HL-60/S4 (cell line): ENCODE measurements around the gene P2RY2.

Source experiments
- in situ Hi-C: fragments of 300-500 bp; cut with MboI; formaldehyde crosslinking; loops from 2 replicates; pipeline ENCODE4 v1.14.3; 2022; ENCODE audit warnings: low sequenced_read_pairs

The P2RY2 gene

DNA sequence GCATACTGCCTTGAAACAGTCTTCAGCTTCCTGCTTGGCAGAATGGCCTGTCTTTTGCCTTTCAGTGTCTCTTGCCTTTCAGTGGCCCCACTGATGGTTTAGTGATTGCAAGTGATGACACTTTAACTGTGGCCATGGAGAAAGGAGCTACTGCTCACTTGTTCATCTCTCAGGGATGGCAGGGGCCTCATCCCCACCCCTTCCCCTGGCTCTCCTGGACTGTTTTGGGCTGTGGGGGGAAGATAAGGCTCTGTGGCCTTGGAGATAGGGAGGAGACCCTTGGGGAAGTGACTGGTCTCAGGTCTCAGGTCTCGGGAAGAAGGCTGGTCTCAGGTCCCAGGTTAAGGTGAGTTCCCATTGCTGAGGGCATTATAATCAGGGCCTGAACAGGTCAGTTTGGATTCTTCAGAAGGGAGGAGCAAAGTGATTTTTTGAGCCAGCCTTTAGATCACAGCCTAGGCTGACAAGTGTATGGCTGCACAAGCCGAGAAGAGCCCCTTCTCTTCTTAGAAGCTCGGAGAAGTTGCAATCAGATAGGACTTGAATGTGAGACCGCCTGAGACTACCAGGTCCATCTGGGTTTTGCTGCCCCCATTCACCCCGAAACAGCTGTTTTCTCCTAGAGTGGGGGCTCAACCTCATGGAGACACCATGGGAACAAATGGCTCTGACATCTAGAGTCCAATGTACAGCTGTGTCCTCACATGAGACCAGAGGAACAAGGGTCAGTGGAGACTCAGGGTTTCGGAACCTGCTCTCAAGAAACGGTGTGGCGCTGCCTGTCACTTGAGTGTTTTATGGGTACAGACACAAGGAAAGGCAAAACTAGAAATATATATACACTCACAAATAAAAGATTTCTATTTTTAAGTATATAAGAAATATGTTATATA lies 15.9 kb upstream of the P2RY2 start:
- in situ Hi-C loops, result no loop called here

DNA sequence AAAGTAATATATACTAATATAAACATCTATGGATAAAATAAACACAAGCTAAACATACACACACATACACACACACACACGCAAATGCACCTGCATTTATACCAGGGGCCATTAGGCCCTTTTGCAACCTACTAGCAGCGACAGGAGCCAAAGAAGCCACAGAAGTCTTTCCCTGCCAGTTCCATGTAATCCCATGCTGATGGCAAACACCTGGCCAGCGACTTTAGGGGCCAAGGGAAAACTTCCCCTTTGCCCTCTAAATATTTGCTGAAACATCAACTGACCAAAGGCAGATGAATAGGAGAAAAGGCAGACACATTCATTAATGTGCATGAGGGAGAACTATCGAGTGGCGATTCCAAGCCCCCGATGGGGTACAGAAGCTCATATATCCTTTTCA lies 14.8 kb upstream of the P2RY2 start:
- in situ Hi-C loops, result no loop called here

DNA sequence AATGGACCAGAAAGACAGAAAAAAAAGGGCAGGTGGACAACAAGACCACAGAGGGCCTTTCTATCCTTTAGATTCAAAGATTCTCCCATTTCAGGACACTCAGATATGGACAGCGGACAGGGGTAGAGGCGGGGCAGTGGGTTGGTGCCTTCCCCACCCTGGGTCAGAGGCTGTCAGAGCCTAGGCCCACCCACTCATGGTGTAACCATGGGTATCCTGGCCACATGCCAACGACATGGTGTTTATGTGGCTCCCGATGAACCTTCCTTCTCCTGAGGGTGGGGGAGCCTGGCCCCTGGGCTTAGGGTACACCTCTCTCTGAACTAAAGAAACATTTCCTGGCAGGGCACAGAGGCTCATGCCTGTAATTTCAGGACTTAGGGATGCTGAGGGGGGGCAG lies 14.3 kb upstream of the P2RY2 start:
- in situ Hi-C loops, result no loop called here

DNA sequence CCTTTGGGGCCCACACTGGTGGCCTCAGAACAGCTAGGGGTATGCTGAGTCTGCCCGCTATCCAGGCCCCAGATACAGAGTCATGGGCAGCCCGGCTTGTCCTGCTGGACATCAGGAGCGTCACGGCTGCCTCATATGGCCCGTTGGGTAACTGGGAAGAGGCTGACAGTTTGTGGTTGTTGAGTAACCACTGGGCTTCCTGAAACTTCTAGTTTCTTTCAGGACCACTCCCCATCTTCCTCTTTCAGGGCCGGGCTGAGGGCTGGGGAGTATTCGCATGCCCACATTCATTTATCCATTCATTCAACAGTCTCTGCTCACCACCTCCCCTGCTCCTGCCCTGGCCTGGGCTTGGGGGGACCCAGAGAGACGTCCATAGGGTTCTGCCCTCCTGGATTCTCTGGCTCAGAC lies 13.4 kb upstream of the P2RY2 start:
- in situ Hi-C loops, result no loop called here

DNA sequence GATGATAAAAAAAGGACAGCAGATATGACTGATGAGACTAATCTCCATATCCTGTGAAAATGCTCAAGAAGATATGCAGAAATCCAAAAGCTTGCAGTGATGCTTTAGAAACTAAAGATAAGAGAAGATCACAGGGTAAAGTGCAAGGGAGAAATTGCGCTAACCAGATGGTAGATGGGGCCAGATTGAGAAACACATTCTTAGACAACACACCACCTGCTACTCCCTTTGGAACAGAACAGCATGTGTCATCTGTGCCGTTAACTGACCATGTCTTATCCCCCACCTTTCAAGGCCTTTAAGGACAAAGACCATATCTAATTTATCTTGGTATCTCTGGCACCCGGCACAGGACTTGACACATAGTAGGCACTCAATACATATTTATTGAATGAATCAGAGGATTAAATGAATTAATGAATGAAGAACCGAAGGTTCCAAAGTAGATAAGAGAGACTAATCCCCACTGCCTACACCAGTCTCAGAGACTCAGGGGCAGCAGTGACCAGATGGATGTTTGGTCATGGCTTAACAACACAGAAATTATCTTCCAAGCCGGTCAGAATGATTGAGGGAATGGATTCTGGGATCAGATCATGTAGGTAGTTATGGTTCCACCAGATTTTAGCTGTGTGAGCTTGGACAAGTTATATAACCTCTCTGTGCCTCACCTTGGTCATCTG lies 12.3 kb upstream of the P2RY2 start:
- in situ Hi-C loops, result no loop called here

DNA sequence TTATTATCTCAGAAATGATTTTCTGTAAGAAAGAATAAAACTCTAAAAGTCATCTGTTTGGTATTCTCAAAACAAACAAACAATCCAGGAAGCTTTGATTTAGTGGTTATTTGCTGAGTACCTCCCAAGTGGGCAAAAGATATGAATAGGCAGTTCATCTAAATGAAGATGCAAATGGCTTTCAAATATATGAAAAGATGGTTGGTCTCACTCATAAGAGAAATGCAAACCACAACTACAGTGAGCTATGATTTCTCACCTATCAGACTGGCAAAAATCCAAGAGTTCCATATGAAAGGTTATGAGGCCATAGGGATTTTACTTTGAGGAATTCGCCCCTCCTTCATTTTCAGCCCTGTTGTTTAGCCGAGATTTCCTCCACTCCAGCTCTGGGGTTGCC lies 11.3 kb upstream of the P2RY2 start:
- in situ Hi-C loops, result no loop called here

DNA sequence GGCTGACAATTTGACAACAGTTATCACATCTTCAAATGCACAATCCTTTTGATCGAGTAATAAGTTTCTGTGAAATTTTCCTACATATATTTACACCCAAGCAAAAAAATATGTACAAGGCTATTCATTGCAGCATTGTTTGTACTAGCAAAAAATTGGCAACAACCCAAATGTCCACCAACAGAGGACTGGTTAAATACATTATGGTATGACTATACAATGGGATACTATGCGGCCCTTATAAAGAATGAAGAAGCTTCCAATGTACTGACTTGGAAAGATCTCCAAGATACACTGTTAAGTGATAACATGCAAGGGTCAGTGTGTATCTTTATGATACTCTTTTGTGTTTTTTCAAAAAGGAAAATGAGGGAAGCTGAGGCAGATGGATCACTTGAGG lies 8.2 kb upstream of the P2RY2 start:
- in situ Hi-C loops, result no loop called here

DNA sequence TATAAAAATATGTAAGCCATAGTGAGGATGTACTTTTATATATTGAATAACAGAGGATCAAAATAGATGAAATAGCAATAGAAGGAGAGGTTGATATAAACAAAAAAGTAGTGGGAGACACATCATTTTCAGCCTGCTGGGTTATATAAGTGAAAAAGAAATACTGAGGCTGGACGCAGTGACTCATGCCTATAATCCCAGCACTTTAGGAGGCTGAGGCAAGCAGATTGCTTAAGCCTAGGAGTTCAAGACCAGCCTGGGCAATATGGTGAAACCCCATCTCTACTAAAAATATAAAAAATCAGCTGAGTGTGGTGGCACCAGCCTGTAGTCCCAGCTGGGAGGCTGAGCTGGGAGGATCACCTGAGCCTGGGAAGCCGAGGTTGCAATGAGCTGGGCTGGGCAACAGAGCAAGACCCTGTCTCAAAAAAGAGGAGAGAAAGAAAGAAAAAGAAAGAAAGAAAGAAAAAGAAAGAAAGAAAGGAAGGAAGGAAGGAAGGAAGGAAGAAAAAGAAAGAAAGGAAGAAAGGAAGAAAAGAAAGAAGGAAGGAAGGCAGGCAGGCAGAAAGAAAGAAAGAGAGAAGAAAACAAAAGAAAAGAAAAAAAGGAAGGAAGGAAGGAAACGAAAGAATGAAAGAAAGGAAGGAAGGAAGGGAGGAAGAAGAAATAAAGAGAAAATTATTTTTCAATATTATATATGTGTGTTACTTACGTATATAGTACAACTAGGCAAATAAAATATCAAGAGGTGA lies 7.0 kb upstream of the P2RY2 start:
- in situ Hi-C loops, result no loop called here

DNA sequence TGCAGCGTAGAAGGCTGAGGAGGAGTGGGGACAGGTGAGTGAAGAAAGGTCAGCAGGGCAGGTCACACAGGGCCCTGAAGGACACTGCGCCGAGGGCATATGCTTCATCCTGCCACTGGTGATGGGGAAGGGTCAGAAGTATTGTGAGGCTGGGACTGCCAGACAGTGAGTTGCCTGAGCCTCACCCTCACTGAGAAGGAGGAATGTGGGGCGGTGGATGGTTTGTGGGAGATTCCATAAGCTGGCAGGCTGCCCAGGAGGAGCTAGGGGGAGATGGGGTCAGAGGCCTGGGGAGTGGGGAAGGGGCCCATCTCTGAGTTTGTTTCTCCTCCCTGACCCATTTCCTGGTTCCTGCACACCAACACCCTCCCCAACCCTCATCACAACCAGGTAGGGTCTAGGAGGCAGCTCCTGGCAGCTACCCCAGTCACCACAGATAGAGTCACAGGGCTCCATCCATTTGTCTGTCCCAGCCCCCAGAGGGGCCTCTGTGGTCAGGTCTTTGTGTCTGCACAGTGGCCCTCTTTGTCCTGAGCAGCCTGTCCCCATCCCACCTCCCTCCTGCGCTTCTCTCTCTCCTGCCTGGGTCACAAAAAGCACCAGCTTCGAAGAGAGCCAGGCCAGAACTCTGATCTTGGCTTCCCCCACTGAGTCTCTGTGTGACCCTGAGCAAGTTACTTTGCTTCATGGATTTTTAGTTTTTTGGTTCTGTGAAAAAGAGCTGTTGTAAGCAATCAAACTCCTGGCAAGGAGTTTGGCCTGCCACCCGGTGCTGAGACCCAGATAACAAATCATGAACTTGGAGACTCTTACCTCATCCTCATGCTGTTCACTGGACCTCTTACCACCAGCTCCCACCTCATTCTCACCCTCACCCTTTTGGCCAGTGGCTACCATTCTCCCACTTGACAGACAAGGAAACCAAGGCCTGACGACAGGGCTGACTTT lies 4.6 kb upstream of the P2RY2 start:
- in situ Hi-C loops, result no loop called here

DNA sequence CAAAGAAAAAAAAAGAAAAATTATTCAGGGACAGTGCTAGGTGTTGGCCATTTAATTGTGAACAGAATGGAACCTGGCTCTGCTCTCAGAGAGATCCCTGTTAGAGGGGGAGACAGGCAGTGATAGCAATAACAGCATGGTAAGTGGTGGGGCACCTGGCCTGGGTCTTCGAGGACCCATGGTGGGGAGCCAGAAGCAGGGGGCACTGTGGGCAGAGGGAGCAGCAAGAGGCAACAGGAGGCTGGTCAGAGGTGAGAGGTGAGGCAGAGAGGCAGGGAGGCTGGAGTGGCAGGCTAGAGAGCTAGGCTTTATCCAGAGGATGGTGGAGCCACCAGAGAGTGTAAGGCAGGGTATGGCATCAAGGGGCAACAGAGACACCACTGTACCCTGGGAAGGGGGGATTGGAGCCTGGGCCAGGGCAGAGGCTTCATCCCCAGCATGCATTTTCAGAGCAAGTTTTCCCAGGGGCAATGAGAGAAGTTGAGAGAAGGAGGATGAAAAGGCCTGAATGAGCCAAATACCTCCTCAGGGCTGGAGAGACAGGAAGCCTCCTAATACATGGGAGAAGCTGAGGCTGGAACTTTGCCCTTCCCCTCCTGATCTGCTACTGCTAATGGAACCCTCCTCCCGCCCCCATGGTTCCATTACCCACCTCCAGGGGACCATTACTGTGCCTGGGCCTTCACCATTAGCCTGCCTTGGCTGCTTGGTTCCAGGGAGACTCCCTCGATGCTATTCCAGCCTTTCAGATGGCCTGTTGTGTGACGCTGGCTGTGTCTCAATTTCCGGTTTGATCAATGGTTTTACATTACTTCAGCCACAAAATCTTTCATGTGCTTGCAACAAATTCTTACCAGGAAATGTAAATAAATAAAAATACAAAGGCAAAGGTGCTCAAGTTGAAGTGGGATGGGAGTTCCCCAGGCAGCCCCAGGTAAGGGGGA lies 2.6 kb upstream of the P2RY2 start:
- in situ Hi-C loops, result no loop called here

DNA sequence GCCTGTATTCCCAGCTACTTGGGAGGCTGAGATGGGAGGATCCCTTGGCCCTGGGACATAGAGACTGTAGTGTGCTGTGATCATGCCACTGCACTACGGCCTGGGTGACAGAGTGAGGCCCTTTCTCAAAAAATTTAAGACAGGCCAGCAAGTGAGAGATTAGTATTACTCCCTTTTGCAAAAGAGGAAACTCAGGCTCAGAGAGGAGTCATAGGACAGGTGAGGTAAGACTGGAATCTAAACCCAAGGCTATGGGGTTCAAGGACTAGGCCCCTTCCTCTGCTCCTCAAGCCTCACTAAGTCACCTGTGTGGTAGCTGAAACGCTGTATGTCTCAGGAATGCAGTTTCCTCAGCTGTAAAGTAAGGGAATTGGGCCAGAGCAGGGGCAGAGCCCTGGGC lies 1.6 kb upstream of the P2RY2 start:
- in situ Hi-C loops, result no loop called here

DNA sequence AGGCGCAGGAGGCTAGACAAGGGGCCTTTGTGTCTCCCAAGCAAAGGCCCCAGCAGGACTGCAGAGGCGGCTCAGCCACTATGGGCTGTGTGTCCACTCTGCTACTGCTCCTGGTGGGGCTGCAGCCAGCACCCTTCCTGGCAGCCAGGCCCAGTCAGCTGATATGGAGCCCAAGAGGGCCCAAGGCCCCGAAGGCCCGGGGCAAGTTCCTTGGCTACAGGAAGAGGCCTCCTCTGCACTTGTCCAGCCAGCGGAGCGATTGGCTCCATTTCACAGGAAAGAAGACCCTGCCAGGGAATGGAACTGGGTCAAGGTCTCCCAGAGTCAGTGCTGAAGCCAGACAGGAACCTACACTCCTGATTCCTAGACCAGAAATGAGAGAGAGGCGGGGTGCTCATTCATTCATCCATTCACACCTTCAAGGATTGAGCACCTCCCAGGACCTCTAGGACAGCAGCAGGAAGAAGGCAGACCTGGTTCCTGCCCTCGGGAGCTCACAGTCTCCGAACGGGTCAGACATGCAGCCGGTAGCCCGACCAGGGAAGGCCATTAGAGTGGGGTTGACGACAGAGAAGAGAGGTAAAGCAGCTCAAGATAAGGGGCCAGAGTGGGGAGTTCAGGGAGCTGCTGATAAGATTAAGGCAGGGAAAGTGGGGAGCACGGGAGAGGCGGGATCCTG lies 811 bp upstream of the P2RY2 start:
- in situ Hi-C loops, result no loop called here

DNA sequence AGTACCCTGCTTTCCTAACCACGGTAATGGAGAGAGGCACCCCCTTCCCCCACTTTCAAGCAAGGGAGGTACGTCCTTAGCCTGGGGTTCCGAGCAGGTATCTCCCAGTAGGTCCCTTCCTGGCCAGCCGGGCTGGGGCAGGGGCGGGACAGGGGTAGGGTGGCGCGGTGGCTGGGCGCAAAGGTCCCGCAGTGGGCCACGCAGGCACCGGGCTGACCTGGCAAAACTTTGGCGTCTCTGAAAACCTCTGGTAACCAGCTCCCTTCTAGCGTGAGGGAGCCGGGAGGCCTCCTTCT lies 323 bp upstream of the P2RY2 start:
- in situ Hi-C loops, result no loop called here

DNA sequence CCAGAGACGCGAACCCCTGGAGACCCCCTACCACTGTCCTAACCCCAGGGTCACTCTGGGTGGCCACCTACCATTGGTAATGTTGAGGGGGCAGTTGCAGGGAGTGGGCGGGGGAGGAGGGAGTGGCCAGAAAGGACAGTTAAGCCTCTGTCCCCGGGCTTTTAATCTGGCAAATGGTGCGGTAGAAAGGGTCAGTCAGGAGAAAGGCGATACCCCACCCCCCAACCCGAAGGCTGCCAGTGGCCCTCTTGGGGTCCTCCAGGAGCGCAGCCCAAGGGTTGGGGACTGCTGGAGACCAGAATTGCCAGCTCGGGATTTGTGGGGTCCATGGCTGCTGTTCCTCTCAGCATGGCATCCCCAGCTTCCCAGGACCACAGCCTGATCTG lies 742 bp downstream of the P2RY2 start:
- in situ Hi-C loops, result no loop called here

DNA sequence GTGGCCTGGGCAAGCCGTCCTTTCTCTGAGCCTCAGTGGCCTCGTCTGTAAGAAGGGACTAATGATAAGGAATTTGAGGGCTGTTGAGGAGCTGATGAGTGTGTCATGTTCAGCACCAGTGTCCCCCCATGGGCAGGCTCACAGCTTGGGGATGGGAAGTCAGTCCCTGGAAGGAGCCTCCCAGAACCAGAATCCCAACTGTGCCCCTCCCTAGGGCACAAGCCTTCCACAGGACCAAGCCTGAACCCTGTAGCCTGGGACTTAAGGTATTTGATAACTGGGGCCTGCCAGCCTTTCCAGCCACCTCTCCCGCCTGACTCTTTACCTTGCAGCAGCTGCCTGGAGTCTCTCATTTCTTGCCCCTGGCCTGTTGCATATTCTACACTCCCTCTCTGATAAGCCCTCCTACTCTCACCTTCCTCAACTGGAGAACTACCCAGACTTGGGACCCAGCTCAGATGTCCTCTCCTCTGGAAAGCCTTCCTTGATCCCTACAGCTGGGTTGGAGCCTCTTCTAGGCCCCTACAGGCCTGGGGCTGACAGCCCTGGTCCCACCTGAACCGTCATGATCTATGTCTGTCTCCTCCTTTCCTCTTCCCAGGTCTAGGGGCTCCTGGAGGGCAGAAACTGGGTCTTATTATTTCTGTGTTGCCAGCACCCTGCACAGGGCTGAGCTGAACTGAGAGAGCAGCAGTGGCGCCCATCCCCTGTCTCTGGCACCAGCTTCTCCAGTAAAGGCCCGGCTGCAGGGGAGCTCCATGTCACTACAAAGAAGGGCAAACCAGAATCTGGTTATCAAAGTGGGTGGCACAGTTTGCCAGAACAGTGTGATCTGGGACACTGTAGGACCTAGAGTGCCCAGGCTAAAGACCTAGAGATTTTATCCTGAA lies 1.6 kb downstream of the P2RY2 start:
- in situ Hi-C loops, result no loop called here

DNA sequence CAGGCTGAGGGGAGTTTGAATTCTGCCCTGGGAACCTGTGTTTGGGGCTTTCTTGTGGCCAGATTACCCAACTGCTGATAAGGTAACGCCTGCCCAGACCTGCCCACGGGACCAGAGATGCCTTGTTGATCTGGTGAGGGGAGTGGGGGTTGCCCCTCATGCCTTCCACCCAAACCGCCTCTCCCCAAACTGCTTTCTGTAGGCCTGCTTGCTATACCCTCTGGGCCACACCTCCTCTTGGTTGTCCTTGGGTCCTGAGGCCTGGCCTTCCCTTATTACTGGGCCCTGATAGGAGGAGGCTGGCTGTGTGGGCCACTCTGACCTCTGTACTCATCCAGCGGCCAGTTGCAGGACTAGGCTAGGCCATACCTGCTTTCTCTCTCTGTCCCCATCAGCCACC lies 3.4 kb downstream of the P2RY2 start:
- in situ Hi-C loops, result no loop called here

DNA sequence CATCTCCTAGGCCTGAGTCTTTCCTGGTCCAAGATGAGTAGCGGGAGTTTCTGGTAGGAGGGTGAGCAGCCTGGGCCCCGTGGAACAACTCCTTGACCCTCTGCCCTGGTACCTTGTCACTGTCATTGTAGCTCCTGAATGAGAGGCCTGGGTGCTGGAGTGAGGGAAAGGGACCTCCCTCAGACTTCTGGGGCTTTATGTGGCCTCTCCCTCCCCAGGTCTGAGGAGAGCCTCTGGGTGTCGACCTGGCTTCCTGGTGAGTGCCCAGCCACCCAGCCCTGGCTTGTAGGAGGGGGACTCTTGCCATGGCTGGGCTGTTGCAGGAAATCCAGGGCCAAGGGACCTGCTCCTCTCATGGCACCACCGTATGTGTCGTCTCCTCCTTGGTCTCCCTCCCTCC lies 3.9 kb downstream of the P2RY2 start:
- in situ Hi-C loops, result no loop called here

DNA sequence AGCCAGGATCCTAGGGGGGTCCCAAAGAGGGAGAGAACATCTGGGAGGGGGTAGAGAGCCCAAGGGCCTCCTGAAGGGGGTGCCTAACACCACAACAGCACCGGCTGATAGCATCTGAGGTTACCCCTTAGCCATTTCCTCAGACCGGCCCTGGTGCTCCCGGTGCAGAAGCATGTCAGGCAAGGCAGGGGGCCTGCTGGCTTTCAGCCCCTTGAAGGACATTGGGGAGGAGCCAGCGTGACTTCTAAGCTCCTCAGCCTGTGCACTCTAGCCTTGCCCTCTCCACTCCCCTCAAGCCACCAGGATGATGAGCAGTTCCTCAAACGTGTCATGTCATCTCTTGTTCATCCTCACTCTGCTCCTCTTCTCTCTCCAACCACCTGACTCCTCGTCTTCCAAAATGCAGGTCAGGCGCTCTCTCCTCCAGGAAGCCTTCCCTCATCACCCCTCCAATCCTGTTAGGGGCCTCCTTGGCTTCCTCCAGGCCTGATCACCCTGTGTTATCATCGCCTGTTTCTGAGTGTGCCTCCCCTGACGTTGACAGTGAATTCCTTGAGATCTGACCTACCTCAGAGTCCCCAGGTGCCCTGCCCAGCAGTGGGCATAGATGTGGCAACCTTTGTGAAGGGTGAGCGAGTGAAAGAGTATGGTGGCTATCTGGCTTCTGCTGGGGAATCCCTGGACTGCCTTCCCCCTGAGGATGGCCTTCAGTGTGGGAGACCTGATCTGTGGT lies 6.1 kb downstream of the P2RY2 start:
- in situ Hi-C loops, result no loop called here
